ENCODE results near the gene PLEKHJ1.

PLEKHJ1 gene

DNA sequence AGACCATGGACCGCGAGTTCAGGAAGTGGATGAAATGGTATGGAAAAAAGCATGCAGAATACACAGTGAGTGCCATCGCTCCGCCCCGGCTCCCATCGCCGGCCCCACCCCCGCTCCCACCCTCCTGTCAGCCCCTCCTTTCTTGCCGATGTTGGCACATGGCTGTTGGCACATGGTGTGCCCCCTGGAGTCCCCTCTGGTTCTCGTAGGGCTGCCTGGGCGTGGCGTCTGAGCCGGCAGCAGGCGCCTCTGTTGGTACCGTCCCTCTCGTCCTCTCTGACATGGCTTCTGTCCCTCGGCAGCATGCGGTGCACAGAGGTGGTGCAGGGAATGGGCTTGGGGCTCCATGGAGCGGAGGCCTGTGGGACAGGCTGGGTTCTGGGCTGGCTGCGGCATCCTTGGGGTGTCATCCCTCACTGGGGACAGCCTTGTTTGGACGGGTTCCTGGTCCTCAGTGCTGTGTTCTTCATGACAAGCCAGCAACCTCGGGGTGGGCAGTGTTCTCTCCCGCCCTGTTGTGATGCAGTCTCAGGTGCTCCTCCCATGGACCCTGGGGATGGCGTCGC is 41.5 kb downstream of the PLEKHJ1 start:
- Histone ChIP-seq H3K27me3 (ENCODE audit: insufficient read depth, low read depth) (no peaks in the 10 kb centered on the region), H2AFZ (ENCODE audit: low read depth) (no peak overlapping the region), H3K9ac (no peak overlapping the region), H3K4me3 (IDR thresholded peaks at IDR 0.05; ENCODE audit: insufficient read depth, low read depth, low read length) (no peak overlapping the region), H3K36me3 (ENCODE audit: insufficient read depth) (peaks cover 3% of the 10 kb centered on the region; the same call in 1 of the 2 replicates), H4K20me1 (ENCODE audit: insufficient read depth) (no peaks in the 10 kb centered on the region), H3K4me2 (no peak overlapping the region), H3K27ac (no peak overlapping the region), H3K79me2 (ENCODE audit: insufficient read depth, low read depth) (no peaks in the 10 kb centered on the region), H3K4me1 (ENCODE audit: low read depth, poor library complexity, severe bottlenecking) (no peaks in the 10 kb centered on the region)
- TF ChIP-seq, protein P1, sequence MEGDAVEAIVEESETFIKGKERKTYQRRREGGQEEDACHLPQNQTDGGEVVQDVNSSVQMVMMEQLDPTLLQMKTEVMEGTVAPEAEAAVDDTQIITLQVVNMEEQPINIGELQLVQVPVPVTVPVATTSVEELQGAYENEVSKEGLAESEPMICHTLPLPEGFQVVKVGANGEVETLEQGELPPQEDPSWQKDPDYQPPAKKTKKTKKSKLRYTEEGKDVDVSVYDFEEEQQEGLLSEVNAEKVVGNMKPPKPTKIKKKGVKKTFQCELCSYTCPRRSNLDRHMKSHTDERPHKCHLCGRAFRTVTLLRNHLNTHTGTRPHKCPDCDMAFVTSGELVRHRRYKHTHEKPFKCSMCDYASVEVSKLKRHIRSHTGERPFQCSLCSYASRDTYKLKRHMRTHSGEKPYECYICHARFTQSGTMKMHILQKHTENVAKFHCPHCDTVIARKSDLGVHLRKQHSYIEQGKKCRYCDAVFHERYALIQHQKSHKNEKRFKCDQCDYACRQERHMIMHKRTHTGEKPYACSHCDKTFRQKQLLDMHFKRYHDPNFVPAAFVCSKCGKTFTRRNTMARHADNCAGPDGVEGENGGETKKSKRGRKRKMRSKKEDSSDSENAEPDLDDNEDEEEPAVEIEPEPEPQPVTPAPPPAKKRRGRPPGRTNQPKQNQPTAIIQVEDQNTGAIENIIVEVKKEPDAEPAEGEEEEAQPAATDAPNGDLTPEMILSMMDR (conservative IDR thresholded peaks at IDR 0.05; ENCODE audit: low read depth, low read length): no peak

DNA sequence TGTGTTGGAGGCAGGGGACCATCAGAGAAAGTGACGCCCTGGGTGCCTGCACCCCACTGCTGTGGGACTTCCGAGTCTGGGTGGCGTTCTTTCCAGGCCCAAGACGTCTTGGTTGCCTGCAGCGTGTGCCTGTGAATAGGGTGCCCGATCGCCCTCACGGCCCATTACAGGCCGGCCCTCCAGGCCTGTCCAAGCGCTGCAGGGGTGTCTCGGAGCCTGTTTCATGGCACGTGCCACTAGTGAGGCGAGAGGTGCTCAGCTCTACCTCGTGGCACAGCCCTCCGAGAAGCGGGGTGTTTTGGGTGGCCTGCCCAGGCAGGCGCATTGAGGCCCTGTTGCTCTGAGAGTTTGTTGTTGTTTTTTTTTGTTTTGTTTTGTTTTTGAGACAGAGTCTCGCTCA is 42.3 kb downstream of the PLEKHJ1 start:
- Histone ChIP-seq H3K4me3 (IDR thresholded peaks at IDR 0.05; ENCODE audit: insufficient read depth, low read depth, low read length) (no peak overlapping the region), H3K27me3 (ENCODE audit: insufficient read depth, low read depth) (no peaks in the 10 kb centered on the region), H3K9ac (no peak overlapping the region), H3K4me2 (no peak overlapping the region), H3K4me1 (ENCODE audit: low read depth, poor library complexity, severe bottlenecking) (no peaks in the 10 kb centered on the region), H4K20me1 (ENCODE audit: insufficient read depth) (no peaks in the 10 kb centered on the region), H3K79me2 (ENCODE audit: insufficient read depth, low read depth) (no peaks in the 10 kb centered on the region), H2AFZ (ENCODE audit: low read depth) (no peak overlapping the region), H3K27ac (no peak overlapping the region), H3K36me3 (ENCODE audit: insufficient read depth) (peaks cover 3% of the 10 kb centered on the region; the same call in 1 of the 2 replicates)
- TF ChIP-seq, protein P1 (conservative IDR thresholded peaks at IDR 0.05; ENCODE audit: low read depth, low read length): no peak

DNA sequence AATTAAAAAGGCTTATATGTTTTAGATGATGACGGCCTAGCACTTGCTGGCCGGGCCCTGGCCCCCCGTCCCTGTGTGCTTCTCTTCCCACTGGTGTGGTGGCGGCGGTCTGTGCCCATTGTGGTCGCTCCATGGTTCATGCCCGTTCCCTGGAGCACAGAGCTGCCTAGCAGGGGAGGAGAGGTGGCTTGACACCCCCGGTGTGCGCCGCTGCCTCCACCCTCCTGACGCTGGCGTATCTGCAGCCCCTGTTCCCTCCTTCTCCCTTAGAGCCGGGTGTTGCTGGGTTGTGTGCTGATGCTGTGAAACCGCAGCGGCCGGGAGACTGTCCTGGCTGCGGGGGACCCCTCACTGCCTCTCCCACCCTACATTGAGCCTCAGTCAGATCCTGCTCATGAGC is 43.3 kb downstream of the PLEKHJ1 start:
- H3K79me2 ChIP-seq (ENCODE audit: insufficient read depth, low read depth): no peaks in the 10 kb centered on the region
- H3K9ac ChIP-seq: no peak overlapping the region
- H4K20me1 ChIP-seq (ENCODE audit: insufficient read depth): no peaks in the 10 kb centered on the region
- H3K27me3 ChIP-seq (ENCODE audit: insufficient read depth, low read depth): no peaks in the 10 kb centered on the region
- H3K4me1 ChIP-seq (ENCODE audit: low read depth, poor library complexity, severe bottlenecking): no peaks in the 10 kb centered on the region
- H3K4me2 ChIP-seq: no peak overlapping the region
- H3K4me3 ChIP-seq (IDR thresholded peaks at IDR 0.05; ENCODE audit: insufficient read depth, low read depth, low read length): no peak overlapping the region
- TF ChIP-seq, protein P1 (conservative IDR thresholded peaks at IDR 0.05; ENCODE audit: low read depth, low read length): no peak
- no peak overlapping the region for H3K27ac ChIP-seq
- H3K36me3 ChIP-seq (ENCODE audit: insufficient read depth): peaks cover 3% of the 10 kb centered on the region; the same call in 1 of the 2 replicates
- H2AFZ ChIP-seq (ENCODE audit: low read depth): no peak overlapping the region

DNA sequence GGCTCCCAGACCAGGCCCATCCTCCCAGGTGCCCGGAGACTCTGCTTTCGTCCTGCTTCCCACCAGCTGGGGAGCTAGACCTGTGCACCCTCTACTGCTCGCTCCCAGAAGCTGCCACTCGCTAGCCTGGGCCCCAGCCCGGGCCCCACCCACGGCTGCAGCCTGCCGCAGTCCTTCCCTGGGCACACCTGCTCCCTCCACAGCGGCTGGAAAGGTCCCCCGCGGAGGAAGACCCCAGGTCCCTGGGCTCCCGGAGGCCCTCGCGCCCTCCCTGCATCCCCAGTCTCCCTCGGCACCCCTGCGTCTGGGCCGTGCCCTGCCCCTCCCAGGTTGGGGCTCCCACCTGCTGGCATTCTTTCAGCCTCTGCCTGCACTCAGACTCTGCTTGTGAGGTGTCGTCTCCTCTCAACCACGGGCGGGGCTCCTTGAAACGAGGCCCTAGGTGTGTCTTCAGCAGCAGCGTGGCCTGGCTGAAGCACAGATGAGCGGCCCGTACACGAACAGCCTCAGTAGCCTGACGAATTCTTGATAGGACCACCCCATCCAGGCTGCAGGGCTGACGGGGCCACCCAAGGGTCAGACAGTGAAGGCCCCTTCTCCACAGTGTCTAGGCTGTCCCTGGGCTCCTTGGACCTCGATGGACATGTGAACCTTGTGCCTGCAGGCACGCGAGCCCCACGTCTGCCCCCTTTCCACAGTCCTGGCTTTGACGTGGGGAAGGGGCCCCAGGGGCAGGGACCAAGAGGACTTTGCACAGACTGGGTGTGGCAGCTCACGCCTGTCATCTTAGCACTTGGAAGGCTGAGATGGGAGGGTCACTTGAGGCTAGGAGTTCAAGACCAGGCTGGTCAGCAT is 44.4 kb downstream of the PLEKHJ1 start:
- TF ChIP-seq, protein P1 (conservative IDR thresholded peaks at IDR 0.05; ENCODE audit: low read depth, low read length): no peak
- Histone ChIP-seq H3K27ac (no peak overlapping the region), H3K4me1 (ENCODE audit: low read depth, poor library complexity, severe bottlenecking) (no peaks in the 10 kb centered on the region), H3K4me2 (no peak overlapping the region), H3K36me3 (ENCODE audit: insufficient read depth) (peaks cover 3% of the 10 kb centered on the region; the same call in 1 of the 2 replicates), H3K4me3 (IDR thresholded peaks at IDR 0.05; ENCODE audit: insufficient read depth, low read depth, low read length) (no peak overlapping the region), H4K20me1 (ENCODE audit: insufficient read depth) (no peaks in the 10 kb centered on the region), H3K27me3 (ENCODE audit: insufficient read depth, low read depth) (no peaks in the 10 kb centered on the region), H2AFZ (ENCODE audit: low read depth) (no peak overlapping the region), H3K79me2 (ENCODE audit: insufficient read depth, low read depth) (no peaks in the 10 kb centered on the region), H3K9ac (no peak overlapping the region)
